Kidney epithelial cell (primary cell): ENCODE measurements around the gene CPSF4L. TPM values are rescaled to one million over a fixed set of nuclear protein-coding genes. Genes with fewer than 3 reads are reported as not detected.

Source experiments
- DNase-seq: peaks from one replicate; pipeline ENCODE4 v3.0.0-alpha.2; 2010; ENCODE audit warnings: low read depth
- H3K27me3 ChIP-seq: 2 replicates; pipeline ENCODE4 v1.6.0; 2011; ENCODE audit warnings: low read length; ENCODE audit not compliant: control insufficient read depth, insufficient read depth
- H3K36me3 ChIP-seq: 2 replicates; pipeline ENCODE4 v1.5.1; 2011; ENCODE audit warnings: low read length; ENCODE audit not compliant: control insufficient read depth, insufficient read depth
- H3K4me3 ChIP-seq: 2 replicates; pipeline ENCODE4 v1.5.1; 2011; ENCODE audit warnings: low read depth, mild to moderate bottlenecking, control low read depth, low read length
- total RNA-seq: library from RNA; depleted of rRNA; stranded (reverse); fragments of >200 nt; gene quantifications from 2 replicates; pipeline ENCODE4 v1.2.3, GENCODE V29; 2015
- TF ChIP-seq, protein P1 (sequence below): IDR thresholded peaks from 2 replicates; pipeline ENCODE4 v1.5.1; 2011; ENCODE audit warnings: mild to moderate bottlenecking, moderate library complexity, low read length, control low read depth, inconsistent platforms; ENCODE audit not compliant: insufficient read depth, poor library complexity, severe bottlenecking

The CPSF4L gene
- total RNA-seq, 1 donor from 2014 or later, result not detected

DNA sequence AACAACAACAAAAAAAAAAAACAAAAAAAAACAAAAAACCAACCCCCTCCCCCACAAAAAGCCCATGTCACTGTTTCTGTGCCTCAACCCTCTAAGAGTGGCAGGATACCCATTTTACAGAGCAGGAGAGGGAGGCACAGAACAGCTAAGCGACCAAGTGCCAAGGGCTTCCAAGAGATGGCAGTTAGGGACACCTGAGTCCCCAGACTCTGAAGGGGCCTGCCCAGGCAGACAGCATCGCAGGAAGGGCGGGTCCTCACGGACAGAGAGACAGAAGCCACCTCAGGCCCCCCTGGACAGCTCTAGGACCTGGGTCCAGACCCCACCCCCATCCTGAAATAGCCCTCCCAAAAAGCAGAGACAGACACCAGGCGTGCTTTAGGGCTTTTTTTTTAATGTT lies 21.6 kb upstream of the CPSF4L start:
- H3K27me3 ChIP-seq, result no peaks in the 10 kb centered on the region
- TF ChIP-seq, protein P1, sequence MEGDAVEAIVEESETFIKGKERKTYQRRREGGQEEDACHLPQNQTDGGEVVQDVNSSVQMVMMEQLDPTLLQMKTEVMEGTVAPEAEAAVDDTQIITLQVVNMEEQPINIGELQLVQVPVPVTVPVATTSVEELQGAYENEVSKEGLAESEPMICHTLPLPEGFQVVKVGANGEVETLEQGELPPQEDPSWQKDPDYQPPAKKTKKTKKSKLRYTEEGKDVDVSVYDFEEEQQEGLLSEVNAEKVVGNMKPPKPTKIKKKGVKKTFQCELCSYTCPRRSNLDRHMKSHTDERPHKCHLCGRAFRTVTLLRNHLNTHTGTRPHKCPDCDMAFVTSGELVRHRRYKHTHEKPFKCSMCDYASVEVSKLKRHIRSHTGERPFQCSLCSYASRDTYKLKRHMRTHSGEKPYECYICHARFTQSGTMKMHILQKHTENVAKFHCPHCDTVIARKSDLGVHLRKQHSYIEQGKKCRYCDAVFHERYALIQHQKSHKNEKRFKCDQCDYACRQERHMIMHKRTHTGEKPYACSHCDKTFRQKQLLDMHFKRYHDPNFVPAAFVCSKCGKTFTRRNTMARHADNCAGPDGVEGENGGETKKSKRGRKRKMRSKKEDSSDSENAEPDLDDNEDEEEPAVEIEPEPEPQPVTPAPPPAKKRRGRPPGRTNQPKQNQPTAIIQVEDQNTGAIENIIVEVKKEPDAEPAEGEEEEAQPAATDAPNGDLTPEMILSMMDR, result no peak
- no peak overlapping the region for H3K4me3 ChIP-seq
- H3K36me3 ChIP-seq, result peaks cover 2% of the 10 kb centered on the region
- no peak for DNase-seq

DNA sequence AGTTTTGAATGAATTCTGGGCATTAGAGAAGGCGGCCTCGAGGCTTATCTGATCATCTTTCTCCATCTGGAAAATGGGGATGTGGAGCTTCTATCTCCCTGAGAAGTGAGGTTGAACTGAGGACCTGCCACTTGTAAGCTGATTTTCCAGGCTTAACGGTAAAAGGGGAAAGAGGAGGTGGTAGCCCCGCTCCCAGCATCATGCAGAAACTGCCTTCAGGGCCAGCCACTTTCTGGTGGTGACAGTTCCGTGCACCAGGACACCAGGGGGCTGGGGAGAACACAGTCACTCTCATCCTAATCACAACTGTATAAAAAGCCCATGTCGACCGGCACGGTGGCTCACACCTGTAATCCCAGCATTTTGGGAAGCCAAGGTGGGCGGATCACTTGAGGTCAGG lies 20.9 kb upstream of the CPSF4L start:
- no peaks in the 10 kb centered on the region for H3K27me3 ChIP-seq
- H3K4me3 ChIP-seq, result no peak overlapping the region
- peaks cover 2% of the 10 kb centered on the region for H3K36me3 ChIP-seq
- TF ChIP-seq, protein P1, result no peak
- no peak for DNase-seq

DNA sequence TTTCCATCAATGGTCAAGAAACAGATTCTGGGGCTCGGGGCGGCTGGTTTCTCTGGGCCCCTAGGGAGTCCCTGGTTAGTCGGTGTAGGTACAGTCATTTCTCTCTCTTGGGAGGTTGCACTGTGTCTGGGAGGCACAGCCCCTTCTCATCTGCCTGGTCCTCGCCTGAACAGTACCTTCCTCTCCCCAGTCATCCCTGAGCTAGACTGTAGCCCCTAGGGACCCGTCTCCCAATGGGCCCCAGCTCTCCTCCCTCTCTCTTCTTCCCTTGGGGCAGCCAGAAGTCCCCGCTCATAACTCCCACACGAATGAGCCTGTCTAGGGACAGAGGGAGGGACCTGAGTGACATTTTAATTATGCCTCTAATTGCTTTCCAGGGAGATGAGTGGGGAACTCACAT lies 20.2 kb upstream of the CPSF4L start:
- TF ChIP-seq, protein P1, result no peak
- no peaks in the 10 kb centered on the region for H3K27me3 ChIP-seq
- peaks cover 2% of the 10 kb centered on the region for H3K36me3 ChIP-seq
- no peak for DNase-seq
- H3K4me3 ChIP-seq, result no peak overlapping the region

- TF ChIP-seq, protein P1, result no peak
- DNase-seq, result no peak
- no peak overlapping the region for H3K4me3 ChIP-seq
- peaks cover 2% of the 10 kb centered on the region for H3K36me3 ChIP-seq
- no peaks in the 10 kb centered on the region for H3K27me3 ChIP-seq
Observed at GRCh38 chr17:73280191-73280590, 18.5 kb upstream of the CPSF4L start.

GRCh38 chr17:73279704-73280103 lies 18.0 kb upstream of the CPSF4L start:
- no peak for DNase-seq
- TF ChIP-seq, protein P1, result no peak
- Histone ChIP-seq H3K27me3 (no peaks in the 10 kb centered on the region), H3K36me3 (no peaks in the 10 kb centered on the region), H3K4me3 (no peak overlapping the region)
